ENCODE data around the gene UBTD1. TPM values are rescaled to one million over a fixed set of nuclear protein-coding genes. Genes with fewer than 3 reads are reported as not detected.
A peak's percentile ranks its signal among the peaks of the same experiment; 100 is the strongest.

UBTD1 gene
- total and polyA plus RNA-seq, 12 donors = 1.4 to 24.2 (median 13.4) TPM

DNA sequence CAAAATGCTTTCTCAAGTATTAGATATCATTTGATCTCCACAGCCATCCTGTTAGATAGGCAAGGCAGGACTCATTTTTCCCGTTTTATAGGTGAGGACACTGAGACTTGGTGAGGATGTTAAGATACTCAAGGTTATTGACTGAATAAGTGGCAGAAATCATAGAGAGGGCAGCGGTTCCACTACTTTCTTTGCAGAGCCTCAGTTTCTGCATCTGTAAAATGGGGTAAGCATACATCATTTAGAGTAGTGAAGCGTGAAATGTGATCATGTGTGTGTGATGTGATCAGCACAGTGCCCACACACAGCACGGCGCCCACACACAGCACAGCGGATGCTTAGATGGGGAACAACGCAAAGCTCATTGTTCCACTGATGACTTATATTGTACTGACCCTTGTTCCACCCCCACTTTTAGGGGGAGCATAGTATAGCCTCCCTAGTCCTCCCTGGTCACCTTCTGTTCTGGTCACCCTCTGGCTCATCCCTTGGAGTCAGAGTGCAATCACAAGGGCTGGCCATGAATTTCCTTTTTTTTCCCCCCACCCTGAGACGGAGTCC, 10.5 kb downstream of the UBTD1 start:
- Histone ChIP-seq H3K27me3 (no peaks in the 10 kb centered on the region), H3K4me1 (replicated peaks in 1 of 2) (no peaks in the 10 kb centered on the region), H3K9me3 (replicated peaks in 1 of 3) (no peaks in the 10 kb centered on the region), H3K4me3 (no peak overlapping the region), H3K36me3 (replicated peaks in 1 of 2) (no peaks in the 10 kb centered on the region), H3K27ac (no peak overlapping the region)
- no peak for TF ChIP-seq POLR2A (IDR thresholded peaks at IDR 0.05)
- TF ChIP-seq, protein P1, sequence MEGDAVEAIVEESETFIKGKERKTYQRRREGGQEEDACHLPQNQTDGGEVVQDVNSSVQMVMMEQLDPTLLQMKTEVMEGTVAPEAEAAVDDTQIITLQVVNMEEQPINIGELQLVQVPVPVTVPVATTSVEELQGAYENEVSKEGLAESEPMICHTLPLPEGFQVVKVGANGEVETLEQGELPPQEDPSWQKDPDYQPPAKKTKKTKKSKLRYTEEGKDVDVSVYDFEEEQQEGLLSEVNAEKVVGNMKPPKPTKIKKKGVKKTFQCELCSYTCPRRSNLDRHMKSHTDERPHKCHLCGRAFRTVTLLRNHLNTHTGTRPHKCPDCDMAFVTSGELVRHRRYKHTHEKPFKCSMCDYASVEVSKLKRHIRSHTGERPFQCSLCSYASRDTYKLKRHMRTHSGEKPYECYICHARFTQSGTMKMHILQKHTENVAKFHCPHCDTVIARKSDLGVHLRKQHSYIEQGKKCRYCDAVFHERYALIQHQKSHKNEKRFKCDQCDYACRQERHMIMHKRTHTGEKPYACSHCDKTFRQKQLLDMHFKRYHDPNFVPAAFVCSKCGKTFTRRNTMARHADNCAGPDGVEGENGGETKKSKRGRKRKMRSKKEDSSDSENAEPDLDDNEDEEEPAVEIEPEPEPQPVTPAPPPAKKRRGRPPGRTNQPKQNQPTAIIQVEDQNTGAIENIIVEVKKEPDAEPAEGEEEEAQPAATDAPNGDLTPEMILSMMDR (IDR thresholded peaks at IDR 0.05) = no peak
- intact Hi-C loops (cut with DNase I) = no loop called here
- DNase-seq = peak in 1 of 7 donors; percentile 37
- 93 to 96% (median 94%) methylated on average over 8 of the region's 8 CpGs for WGBS, 4 donors

DNA sequence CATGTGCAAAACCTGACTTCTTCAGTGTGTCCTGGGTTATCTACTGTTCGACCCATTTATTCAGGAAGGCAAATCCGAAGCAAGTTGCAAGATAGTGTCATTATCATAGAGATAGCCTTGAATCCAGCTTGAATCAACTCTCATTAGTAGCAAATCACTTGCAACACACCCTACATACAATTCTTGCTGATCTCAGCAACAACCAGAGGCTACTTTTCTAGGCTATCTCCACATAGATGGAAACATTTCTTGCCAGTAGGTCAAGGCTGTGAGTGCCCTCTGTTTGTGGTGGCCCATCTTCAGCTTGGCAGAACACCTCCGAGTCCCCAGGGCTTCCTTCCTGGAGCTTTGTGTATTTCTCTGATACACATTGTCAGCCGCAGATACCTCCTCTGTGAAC, 12.0 kb downstream of the UBTD1 start:
- H3K4me1 ChIP-seq (replicated peaks in 1 of 2) = no peaks in the 10 kb centered on the region
- no peak overlapping the region for H3K4me3 ChIP-seq

DNA sequence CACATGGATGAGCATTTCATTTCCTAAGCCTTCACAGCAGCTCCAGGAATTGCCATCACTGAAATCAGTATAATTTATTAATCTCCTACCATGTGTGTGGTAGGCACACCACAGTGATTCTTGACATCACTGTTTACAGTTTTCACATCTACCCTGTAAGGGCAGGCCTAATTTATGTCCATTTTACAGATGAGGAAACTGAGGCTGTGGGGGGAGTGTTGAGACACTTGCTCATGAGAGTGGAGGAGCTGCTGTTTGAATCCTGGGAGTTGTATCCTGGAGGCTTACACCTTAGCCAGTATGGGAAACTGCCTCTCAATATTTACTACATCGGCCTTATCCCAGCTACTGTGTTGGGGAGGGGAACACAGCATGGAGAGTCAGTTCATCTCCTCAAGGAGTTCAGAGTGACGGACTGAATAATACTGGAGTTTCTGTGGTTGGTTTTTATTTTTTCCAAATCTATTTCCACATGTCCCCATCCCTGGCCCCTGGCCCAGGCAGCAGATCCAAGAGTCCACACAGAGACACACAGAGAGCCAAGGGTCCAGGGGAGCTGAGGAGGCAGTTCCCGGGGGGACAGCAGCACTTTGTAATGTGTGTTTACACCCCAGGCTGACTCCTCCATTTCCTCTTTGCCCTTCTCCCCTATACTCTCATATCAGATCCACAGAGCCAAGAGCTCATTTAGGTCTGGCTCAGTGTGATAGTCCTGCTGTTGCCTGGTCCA, 13.2 kb downstream of the UBTD1 start:
- H3K27ac ChIP-seq = no peak overlapping the region
- DNase-seq = no peak
- no peaks in the 10 kb centered on the region for H3K27me3 ChIP-seq
- no peaks in the 10 kb centered on the region for H3K9me3 ChIP-seq (replicated peaks in 1 of 3)
- H3K36me3 ChIP-seq (replicated peaks in 1 of 2) = no peaks in the 10 kb centered on the region
- TF ChIP-seq, protein P1 (IDR thresholded peaks at IDR 0.05) = no peak
- no peak for TF ChIP-seq POLR2A (IDR thresholded peaks at IDR 0.05)
- no peaks in the 10 kb centered on the region for H3K4me1 ChIP-seq (replicated peaks in 1 of 2)
- WGBS, 4 donors = 77 to 87% (median 80%) methylated on average over 3 of the region's 3 CpGs
- intact Hi-C loops (cut with DNase I) = no loop called here
- H3K4me3 ChIP-seq = no peak overlapping the region

More for the DNA sequence above, 12.0 kb downstream of the UBTD1 start:
- no peaks in the 10 kb centered on the region for H3K9me3 ChIP-seq (replicated peaks in 1 of 3)
- H3K36me3 ChIP-seq (replicated peaks in 1 of 2) = no peaks in the 10 kb centered on the region
- H3K27ac ChIP-seq = no peak overlapping the region
- intact Hi-C loops (cut with DNase I) = no loop called here
- DNase-seq = peak in 1 of 7 donors; percentile 50
- 44 to 59% (median 53%) methylated on average over 4 of the region's 4 CpGs for WGBS, 4 donors
- no peaks in the 10 kb centered on the region for H3K27me3 ChIP-seq
- TF ChIP-seq, protein P1 (IDR thresholded peaks at IDR 0.05) = no peak
- TF ChIP-seq POLR2A (IDR thresholded peaks at IDR 0.05) = no peak

DNA sequence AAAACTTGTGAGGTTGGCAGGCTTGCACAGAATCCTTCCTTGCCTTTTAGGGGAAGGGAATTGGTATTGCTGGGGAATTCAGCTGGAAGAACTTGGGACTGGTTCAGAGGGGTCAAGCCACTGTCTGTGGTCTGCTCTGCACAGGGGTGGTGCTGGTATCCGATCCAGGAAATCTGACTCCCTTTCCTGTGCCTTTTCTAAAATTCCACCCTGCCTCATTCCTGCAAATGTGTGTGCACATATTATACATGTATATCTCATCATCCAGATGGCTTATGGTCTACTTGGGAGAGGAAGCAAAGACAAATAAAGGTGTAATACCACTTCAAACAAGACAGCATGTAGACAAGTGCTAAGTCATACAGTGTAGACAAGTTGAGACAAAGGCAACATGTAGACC, 14.3 kb downstream of the UBTD1 start:
- no peak for DNase-seq
- no peaks in the 10 kb centered on the region for H3K36me3 ChIP-seq (replicated peaks in 1 of 2)
- no peaks in the 10 kb centered on the region for H3K9me3 ChIP-seq (replicated peaks in 1 of 3)
- no peak overlapping the region for H3K27ac ChIP-seq
- no peak for TF ChIP-seq POLR2A (IDR thresholded peaks at IDR 0.05)
- TF ChIP-seq, protein P1 (IDR thresholded peaks at IDR 0.05) = no peak
- H3K4me3 ChIP-seq = no peak overlapping the region
- H3K27me3 ChIP-seq = no peaks in the 10 kb centered on the region
- WGBS, 4 donors = 67 to 81% (median 78%) methylated on average over 1 of the region's 1 CpG
- H3K4me1 ChIP-seq (replicated peaks in 1 of 2) = peaks cover 0 to 1% of the 10 kb centered on the region in 2 donors
- intact Hi-C loops (cut with DNase I) = no loop called here
